ENCODE data around the gene NSG2. TPM values are rescaled to one million over a fixed set of nuclear protein-coding genes. Genes with fewer than 3 reads are reported as not detected.

The NSG2 gene
- total RNA-seq, 4 donors from 2014 or later = 3.4 to 5.4 (median 3.9) TPM

GRCh38 chr5:174057206-174057605 is 11.7 kb downstream of the NSG2 start:
- Histone ChIP-seq H3K36me3 (no peaks in the 10 kb centered on the region), H3K4me1 (no peaks in the 10 kb centered on the region), H3K27ac (replicated peaks in 1 of 4) (no peak overlapping the region), H3K9me3 (peaks cover 0 to 12% (median 3%) of the 10 kb centered on the region in 4 donors), H3K27me3 (peaks cover 0 to 3% (median 0%) of the 10 kb centered on the region in 4 donors), H3K4me3 (no peak overlapping the region)
- DNase-seq (ENCODE audit: extremely low spot score) = no peak
- WGBS = 40% methylated on average over 6 of the region's 6 CpGs
- intact Hi-C loops (cut with DNase I) = no loop called here
- no peak for TF ChIP-seq POLR2AphosphoS5 (IDR thresholded peaks at IDR 0.05)
- TF ChIP-seq POLR2A (IDR thresholded peaks at IDR 0.05; ENCODE audit: low read depth) = no peak
- no peak for TF ChIP-seq CTCF (IDR thresholded peaks at IDR 0.05)
- TF ChIP-seq EP300 (IDR thresholded peaks at IDR 0.05) = no peak

- Histone ChIP-seq H3K9me3 (peaks cover 0 to 12% (median 3%) of the 10 kb centered on the region in 4 donors), H3K27me3 (peaks cover 0 to 9% (median 0%) of the 10 kb centered on the region in 4 donors), H3K27ac (replicated peaks in 1 of 4) (no peak overlapping the region), H3K4me1 (no peaks in the 10 kb centered on the region), H3K36me3 (no peaks in the 10 kb centered on the region), H3K4me3 (no peak overlapping the region)
- 48% methylated on average over 2 of the region's 2 CpGs for WGBS
- intact Hi-C loops (cut with DNase I) = no loop called here
- peak; percentile 66 for DNase-seq (ENCODE audit: extremely low spot score)
- TF ChIP-seq CTCF (IDR thresholded peaks at IDR 0.05) (no peak), POLR2AphosphoS5 (IDR thresholded peaks at IDR 0.05) (no peak), POLR2A (IDR thresholded peaks at IDR 0.05; ENCODE audit: low read depth) (no peak), EP300 (IDR thresholded peaks at IDR 0.05) (no peak)
Observed at GRCh38 chr5:174058433-174059122, 13.1 kb downstream of the NSG2 start.

GRCh38 chr5:174059247-174059646 is 13.7 kb downstream of the NSG2 start:
- Histone ChIP-seq H3K27ac (replicated peaks in 1 of 4) (no peak overlapping the region), H3K4me3 (no peak overlapping the region), H3K27me3 (peaks cover 0 to 12% (median 0%) of the 10 kb centered on the region in 4 donors), H3K36me3 (no peaks in the 10 kb centered on the region), H3K4me1 (no peaks in the 10 kb centered on the region), H3K9me3 (peaks cover 0 to 12% (median 3%) of the 10 kb centered on the region in 4 donors)
- TF ChIP-seq EP300 (IDR thresholded peaks at IDR 0.05) = no peak
- no peak for TF ChIP-seq CTCF (IDR thresholded peaks at IDR 0.05)
- TF ChIP-seq POLR2A (IDR thresholded peaks at IDR 0.05; ENCODE audit: low read depth) = no peak
- intact Hi-C loops (cut with DNase I) = no loop called here
- no peak for DNase-seq (ENCODE audit: extremely low spot score)
- WGBS = 93% methylated on average over 1 of the region's 1 CpG

- Histone ChIP-seq H3K27ac (replicated peaks in 1 of 4) (no peak overlapping the region), H3K27me3 (peaks cover 0 to 25% (median 0%) of the 10 kb centered on the region in 4 donors), H3K4me3 (no peak overlapping the region), H3K9me3 (peaks cover 0 to 12% (median 3%) of the 10 kb centered on the region in 4 donors), H3K4me1 (no peaks in the 10 kb centered on the region), H3K36me3 (no peaks in the 10 kb centered on the region)
- DNase-seq (ENCODE audit: extremely low spot score) = no peak
- intact Hi-C loops (cut with DNase I) = no loop called here
- no peak for TF ChIP-seq EP300 (IDR thresholded peaks at IDR 0.05)
- no peak for TF ChIP-seq CTCF (IDR thresholded peaks at IDR 0.05)
- TF ChIP-seq POLR2AphosphoS5 (IDR thresholded peaks at IDR 0.05) = no peak
- no peak for TF ChIP-seq POLR2A (IDR thresholded peaks at IDR 0.05; ENCODE audit: low read depth)
Observed at GRCh38 chr5:174063082-174063756, 17.7 kb downstream of the NSG2 start.

All from esophagus muscularis mucosa (tissue), 4 donors.